K562 treated with DMSO at 1 percent for 4 hours (cell line): ENCODE data around the gene DMRTC1. TPM values are rescaled to one million over a fixed set of nuclear protein-coding genes. Genes with fewer than 3 reads are reported as not detected.

Experiments used
- total RNA-seq: library from RNA; unstranded; fragments of 300-600 nt; gene quantifications from 2 replicates; pipeline ENCODE4 v1.2.3, GENCODE V29; 2022; ENCODE audit not compliant: insufficient read depth

Gene DMRTC1
- not detected in 2 replicates for total RNA-seq

GRCh38 chrX:72943819-72944169 is at the start of gene DMRTC1:
Gene DMRTC1, minus strand, starts transcription at chrX:72943837. Its CDS starts 68,143 bp downstream, at chrX:72875694.

GRCh38 chrX:72937906-72938305 is 5.7 kb downstream of the DMRTC1 start, which contains the start of gene FAM236A:
Gene FAM236A, plus strand, starts transcription at chrX:72938206. Its CDS starts 57 bp downstream, at chrX:72938263.

GRCh38 chrX:72912315-72912714 is 31.3 kb downstream of the DMRTC1 start, which contains the start of gene FAM236C:
Gene FAM236C, plus strand, starts transcription at chrX:72912615. Its CDS starts 100 bp downstream, at chrX:72912715.

Other genes with a start within 250 kb of the DMRTC1 start
- gene PHKA1, start 229.5 kb downstream of the DMRTC1 start, total RNA-seq: 6.2 and 7.3 TPM in 2 replicates
- not detected in 2 replicates for gene DMRTC1B, start 166.9 kb downstream of the DMRTC1 start, total RNA-seq
- not detected in 2 replicates for gene FAM236B, start 161.2 kb downstream of the DMRTC1 start, total RNA-seq
- gene FAM236D, start 135.6 kb downstream of the DMRTC1 start, total RNA-seq: not detected in 2 replicates
- not detected in 2 replicates for gene FAM236C, start 31.2 kb downstream of the DMRTC1 start, total RNA-seq
- gene FAM236A, start 5.6 kb downstream of the DMRTC1 start, total RNA-seq: not detected in 2 replicates
- gene PABPC1L2B, start 59.1 kb upstream of the DMRTC1 start, total RNA-seq: not detected in 2 replicates
- not detected in 2 replicates for gene PABPC1L2A, start 135.7 kb upstream of the DMRTC1 start, total RNA-seq